ENCODE results near the gene NOL12.

Gene NOL12

GRCh38 chr22:37742376-37743171 is 56.4 kb downstream of the NOL12 start:
- DNase-seq, result no peak

All from right kidney (tissue), 1 donor.